Measurements from ENCODE around the gene CHD2. TPM values are rescaled to one million over a fixed set of nuclear protein-coding genes. Genes with fewer than 3 reads are reported as not detected.

The CHD2 gene
- total RNA-seq, 1 experiment from 2014 or later = 81.8 TPM

DNA sequence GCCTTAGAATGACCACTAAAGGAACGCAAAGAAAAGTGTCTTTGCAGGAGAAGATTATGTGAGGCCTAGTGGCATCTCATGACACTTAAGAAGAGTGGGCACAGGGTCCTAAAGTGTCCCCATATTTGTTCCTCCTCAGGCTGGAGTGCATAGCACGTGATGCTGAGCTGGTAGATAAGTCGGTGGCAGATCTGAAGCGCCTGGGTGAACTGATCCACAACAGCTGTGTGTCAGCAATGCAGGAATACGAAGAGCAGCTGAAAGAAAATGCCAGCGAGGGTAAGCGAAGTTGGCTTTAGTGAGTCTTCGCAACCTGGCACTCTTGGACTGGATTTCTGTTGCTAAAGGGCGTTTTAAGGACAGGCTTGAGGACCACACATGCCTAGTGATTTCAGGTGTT, 92.6 kb downstream of the CHD2 start:
- Histone ChIP-seq H3K27me3 (ENCODE audit: control insufficient read depth, insufficient read depth, low read length) (no peaks in the 10 kb centered on the region), H3K4me3 (ENCODE audit: low read depth in 2 of 2, low read length in 2 of 2) (no peak overlapping the region), H3K9me3 (ENCODE audit: control insufficient read depth, insufficient read depth, low read depth, low read length) (no peaks in the 10 kb centered on the region), H3K36me3 (ENCODE audit: control insufficient read depth, insufficient read depth, low read length) (peaks cover 80% of the 10 kb centered on the region), H3K4me1 (ENCODE audit: control insufficient read depth, insufficient read depth, low read length) (no peaks in the 10 kb centered on the region), H3K27ac (ENCODE audit: low read length) (no peak overlapping the region)
- DNase-seq (ENCODE audit: low read depth, low spot score) (no peak), ATAC-seq (no peak)
- TF ChIP-seq, protein P1, sequence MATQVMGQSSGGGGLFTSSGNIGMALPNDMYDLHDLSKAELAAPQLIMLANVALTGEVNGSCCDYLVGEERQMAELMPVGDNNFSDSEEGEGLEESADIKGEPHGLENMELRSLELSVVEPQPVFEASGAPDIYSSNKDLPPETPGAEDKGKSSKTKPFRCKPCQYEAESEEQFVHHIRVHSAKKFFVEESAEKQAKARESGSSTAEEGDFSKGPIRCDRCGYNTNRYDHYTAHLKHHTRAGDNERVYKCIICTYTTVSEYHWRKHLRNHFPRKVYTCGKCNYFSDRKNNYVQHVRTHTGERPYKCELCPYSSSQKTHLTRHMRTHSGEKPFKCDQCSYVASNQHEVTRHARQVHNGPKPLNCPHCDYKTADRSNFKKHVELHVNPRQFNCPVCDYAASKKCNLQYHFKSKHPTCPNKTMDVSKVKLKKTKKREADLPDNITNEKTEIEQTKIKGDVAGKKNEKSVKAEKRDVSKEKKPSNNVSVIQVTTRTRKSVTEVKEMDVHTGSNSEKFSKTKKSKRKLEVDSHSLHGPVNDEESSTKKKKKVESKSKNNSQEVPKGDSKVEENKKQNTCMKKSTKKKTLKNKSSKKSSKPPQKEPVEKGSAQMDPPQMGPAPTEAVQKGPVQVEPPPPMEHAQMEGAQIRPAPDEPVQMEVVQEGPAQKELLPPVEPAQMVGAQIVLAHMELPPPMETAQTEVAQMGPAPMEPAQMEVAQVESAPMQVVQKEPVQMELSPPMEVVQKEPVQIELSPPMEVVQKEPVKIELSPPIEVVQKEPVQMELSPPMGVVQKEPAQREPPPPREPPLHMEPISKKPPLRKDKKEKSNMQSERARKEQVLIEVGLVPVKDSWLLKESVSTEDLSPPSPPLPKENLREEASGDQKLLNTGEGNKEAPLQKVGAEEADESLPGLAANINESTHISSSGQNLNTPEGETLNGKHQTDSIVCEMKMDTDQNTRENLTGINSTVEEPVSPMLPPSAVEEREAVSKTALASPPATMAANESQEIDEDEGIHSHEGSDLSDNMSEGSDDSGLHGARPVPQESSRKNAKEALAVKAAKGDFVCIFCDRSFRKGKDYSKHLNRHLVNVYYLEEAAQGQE (IDR thresholded peaks at IDR 0.05; ENCODE audit: insufficient read depth in 1 of 2, low read depth in 2 of 2, low read length in 1 of 2) = no peak
- TF ChIP-seq CTCF (IDR thresholded peaks at IDR 0.05) (no peak), SIN3A (IDR thresholded peaks at IDR 0.05; ENCODE audit: borderline replicate concordance, insufficient read depth, low read depth, low read length) (no peak), TCF7L2 (IDR thresholded peaks at IDR 0.05; ENCODE audit: low read depth, low read length) (no peak), POLR2AphosphoS5 (IDR thresholded peaks at IDR 0.05; ENCODE audit: low read depth, low read length) (no peak)
- no TSS peak for BruUV-seq (replicated peaks)
- in situ Hi-C loops (cut with HindIII; ENCODE audit: low pct_unique_long_range_greater_than_20kb, low sequenced_read_pairs) (no loop called here), intact Hi-C loops (cut with micrococcal nuclease; ENCODE audit: unreplicated experiment) (no loop called here)
- ChIA-PET CTCF (no interaction called here), POLR2A (no interaction called here)

GRCh38 chr15:92997821-92998220, 97.7 kb downstream of the CHD2 start:
- TF ChIP-seq, protein P1 (IDR thresholded peaks at IDR 0.05; ENCODE audit: insufficient read depth in 1 of 2, low read depth in 2 of 2, low read length in 1 of 2) = no peak
- TF ChIP-seq SIN3A (IDR thresholded peaks at IDR 0.05; ENCODE audit: borderline replicate concordance, insufficient read depth, low read depth, low read length) (no peak), TCF7L2 (IDR thresholded peaks at IDR 0.05; ENCODE audit: low read depth, low read length) (no peak), CTCF (IDR thresholded peaks at IDR 0.05) (no peak), POLR2AphosphoS5 (IDR thresholded peaks at IDR 0.05; ENCODE audit: low read depth, low read length) (no peak)
- Histone ChIP-seq H3K9me3 (ENCODE audit: control insufficient read depth, insufficient read depth, low read depth, low read length) (no peaks in the 10 kb centered on the region), H3K36me3 (ENCODE audit: control insufficient read depth, insufficient read depth, low read length) (peaks cover 74% of the 10 kb centered on the region), H3K4me3 (ENCODE audit: low read depth in 2 of 2, low read length in 2 of 2) (no peak overlapping the region), H3K27me3 (ENCODE audit: control insufficient read depth, insufficient read depth, low read length) (no peaks in the 10 kb centered on the region), H3K4me1 (ENCODE audit: control insufficient read depth, insufficient read depth, low read length) (no peaks in the 10 kb centered on the region), H3K27ac (ENCODE audit: low read length) (no peak overlapping the region)
- BruUV-seq (replicated peaks) = no TSS peak
- ATAC-seq = no peak
- no peak for DNase-seq (ENCODE audit: low read depth, low spot score)
- ChIA-PET CTCF (no interaction called here), POLR2A (no interaction called here)
- intact Hi-C loops (cut with micrococcal nuclease; ENCODE audit: unreplicated experiment) = no loop called here
- in situ Hi-C loops (cut with HindIII; ENCODE audit: low pct_unique_long_range_greater_than_20kb, low sequenced_read_pairs) = no loop called here
